ENCODE data around the gene SLC25A44.
"Not testable (repeated sequence)": the region's sequence is repeated elsewhere in the genome, so short reads cannot be mapped to it uniquely, and the experiment has no call there.

GRCh38 chr1:156182010-156182779 lies 11.7 kb upstream of the SLC25A44 start:
- TF ChIP-seq, protein P1, sequence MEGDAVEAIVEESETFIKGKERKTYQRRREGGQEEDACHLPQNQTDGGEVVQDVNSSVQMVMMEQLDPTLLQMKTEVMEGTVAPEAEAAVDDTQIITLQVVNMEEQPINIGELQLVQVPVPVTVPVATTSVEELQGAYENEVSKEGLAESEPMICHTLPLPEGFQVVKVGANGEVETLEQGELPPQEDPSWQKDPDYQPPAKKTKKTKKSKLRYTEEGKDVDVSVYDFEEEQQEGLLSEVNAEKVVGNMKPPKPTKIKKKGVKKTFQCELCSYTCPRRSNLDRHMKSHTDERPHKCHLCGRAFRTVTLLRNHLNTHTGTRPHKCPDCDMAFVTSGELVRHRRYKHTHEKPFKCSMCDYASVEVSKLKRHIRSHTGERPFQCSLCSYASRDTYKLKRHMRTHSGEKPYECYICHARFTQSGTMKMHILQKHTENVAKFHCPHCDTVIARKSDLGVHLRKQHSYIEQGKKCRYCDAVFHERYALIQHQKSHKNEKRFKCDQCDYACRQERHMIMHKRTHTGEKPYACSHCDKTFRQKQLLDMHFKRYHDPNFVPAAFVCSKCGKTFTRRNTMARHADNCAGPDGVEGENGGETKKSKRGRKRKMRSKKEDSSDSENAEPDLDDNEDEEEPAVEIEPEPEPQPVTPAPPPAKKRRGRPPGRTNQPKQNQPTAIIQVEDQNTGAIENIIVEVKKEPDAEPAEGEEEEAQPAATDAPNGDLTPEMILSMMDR (IDR thresholded peaks at IDR 0.05): not testable (repeated sequence)
- not testable (repeated sequence) for TF ChIP-seq POLR2A (IDR thresholded peaks at IDR 0.05)
